ENCODE results near the gene SPATA20. TPM values are rescaled to one million over a fixed set of nuclear protein-coding genes. Genes with fewer than 3 reads are reported as not detected.

Gene SPATA20
- total RNA-seq, 1 experiment from 2014 or later, result 24.6 TPM

GRCh38 chr17:50541402-50541715, 5.6 kb upstream of the SPATA20 start:
- ATAC-seq (no peak), DNase-seq (ENCODE audit: low spot score) (no peak)
- H3K36me3 Mint-ChIP-seq, result peaks cover 10% of the 10 kb centered on the region; the same call in 1 of the 2 replicates
- peak overlapping the region; percentile 73 for H3K4me3 Mint-ChIP-seq
- peaks cover 28% of the 10 kb centered on the region for H3K4me1 Mint-ChIP-seq
- no peaks in the 10 kb centered on the region for H3K9me3 Mint-ChIP-seq
- ChIA-PET POLR2A (interaction anchor here (1.5 kb wide), 1 partner anchor 9 kb away, joined by 8 read pairs; the partner anchor contains the start of gene EPN3), CTCF (interaction anchor here (0.5 to 4.4 kb wide), 14 partner anchors 9 to 385 kb away, joined by 3 to 40 read pairs (median 7); partner anchors contain the start of genes EPN3, LRRC59 and RSAD1)
- no peak overlapping the region for H3K27ac Mint-ChIP-seq
- H3K27me3 Mint-ChIP-seq (ENCODE audit: low read depth), result peaks cover 14% of the 10 kb centered on the region
- TF ChIP-seq TP53 (CRISPR knock-in tag; IDR thresholded peaks at IDR 0.05) (peak; percentile 24; the same call in 1 of the 2 replicates), ZNF317 (CRISPR knock-in tag; IDR thresholded peaks at IDR 0.05; ENCODE audit: borderline replicate concordance, low read depth) (no peak), ZNF416 (CRISPR knock-in tag; IDR thresholded peaks at IDR 0.05) (no peak), GTF2I (CRISPR knock-in tag; conservative IDR thresholded peaks at IDR 0.05) (no peak), E2F5 (CRISPR knock-in tag; IDR thresholded peaks at IDR 0.05) (no peak), CDX4 (CRISPR knock-in tag; IDR thresholded peaks at IDR 0.05; ENCODE audit: borderline replicate concordance) (no peak), ARID4B (CRISPR knock-in tag; IDR thresholded peaks at IDR 0.05; ENCODE audit: borderline replicate concordance) (no peak)

GRCh38 chr17:50541716-50542688, 5.0 kb upstream of the SPATA20 start:
- ATAC-seq (peak; percentile 79), DNase-seq (ENCODE audit: low spot score) (peak; percentile 90)
- ChIA-PET CTCF (interaction anchor here (0.5 to 4.4 kb wide), 24 partner anchors 9 to 384 kb away, joined by 3 to 40 read pairs (median 6); partner anchors contain the start of genes CACNA1G, EPN3, LRRC59 and RSAD1), POLR2A (interaction anchor here (0.6 to 1.5 kb wide), 4 partner anchors 9 to 177 kb away, joined by 3 to 8 read pairs (median 4); partner anchors contain the start of genes CACNA1G, EPN3 and LUC7L3)
- H3K36me3 Mint-ChIP-seq, result peaks cover 3% of the 10 kb centered on the region; the same call in 1 of the 2 replicates
- H3K4me3 Mint-ChIP-seq, result peak overlapping the region; percentile 81
- peaks cover 14% of the 10 kb centered on the region for H3K27me3 Mint-ChIP-seq (ENCODE audit: low read depth)
- no peaks in the 10 kb centered on the region for H3K9me3 Mint-ChIP-seq
- peaks cover 28% of the 10 kb centered on the region for H3K4me1 Mint-ChIP-seq
- H3K27ac Mint-ChIP-seq, result peak overlapping the region; percentile 85
- TF ChIP-seq MAX (CRISPR knock-in tag; IDR thresholded peaks at IDR 0.05), result peak; percentile 68; the same call in 1 of the 2 replicates
- TF ChIP-seq E2F5 (CRISPR knock-in tag; IDR thresholded peaks at IDR 0.05), result peak; percentile 43; the same call in 1 of the 2 replicates
- no peak for TF ChIP-seq EMX1 (CRISPR knock-in tag; IDR thresholded peaks at IDR 0.05)
- TF ChIP-seq SP1 (CRISPR knock-in tag; conservative IDR thresholded peaks at IDR 0.05), result peak; percentile 85
- TF ChIP-seq ELF4 (CRISPR knock-in tag; IDR thresholded peaks at IDR 0.05; ENCODE audit: low read depth), result 0 out of 2 replicates have a peak, but pooled peaks have one; percentile 5
- TF ChIP-seq ESRRA (CRISPR knock-in tag; IDR thresholded peaks at IDR 0.05; ENCODE audit: borderline replicate concordance), result no peak; the same call in 1 of the 2 replicates
- no peak for TF ChIP-seq ZNF416 (CRISPR knock-in tag; IDR thresholded peaks at IDR 0.05)
- no peak for TF ChIP-seq ETV6 (CRISPR knock-in tag; IDR thresholded peaks at IDR 0.05)
- no peak for TF ChIP-seq CTCF (IDR thresholded peaks at IDR 0.05)
- no peak for TF ChIP-seq TP53 (CRISPR knock-in tag; IDR thresholded peaks at IDR 0.05)
- TF ChIP-seq ZBTB21 (CRISPR knock-in tag; IDR thresholded peaks at IDR 0.05; ENCODE audit: borderline replicate concordance), result no peak
- no peak for TF ChIP-seq ATF2 (CRISPR knock-in tag; IDR thresholded peaks at IDR 0.05; ENCODE audit: borderline replicate concordance, low read depth)
- no peak for TF ChIP-seq MXD4 (CRISPR knock-in tag; IDR thresholded peaks at IDR 0.05; ENCODE audit: borderline replicate concordance)
